C4-2B (cell line): ENCODE results near the gene IFNL4.

Experiments
- ZFX ChIP-seq: fragments of 450-650 bp; IDR thresholded peaks from 2 replicates; pipeline ENCODE4 v1.6.1; 2017
- TF ChIP-seq, protein P1 (sequence below): fragments of 450-650 bp; conservative IDR thresholded peaks from 2 replicates; pipeline ENCODE4 v1.5.1; 2017; ENCODE audit warnings: mild to moderate bottlenecking

DNA sequence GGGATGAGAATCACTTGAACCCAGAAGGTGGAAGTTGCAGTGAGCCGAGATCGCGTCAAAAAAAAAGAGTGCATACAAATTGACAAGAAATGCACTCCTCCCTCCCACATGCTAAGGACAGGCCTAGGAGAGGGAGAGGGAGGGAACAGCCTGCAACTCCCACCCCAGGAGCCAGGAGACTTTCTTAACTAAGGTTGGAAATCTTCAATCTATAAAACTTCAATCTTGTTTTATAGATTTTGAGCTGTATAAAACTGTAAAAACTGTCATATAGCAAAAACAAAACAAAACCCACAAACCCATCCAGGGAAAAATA is 43.2 kb downstream of the IFNL4 start:
- TF ChIP-seq, protein P1, sequence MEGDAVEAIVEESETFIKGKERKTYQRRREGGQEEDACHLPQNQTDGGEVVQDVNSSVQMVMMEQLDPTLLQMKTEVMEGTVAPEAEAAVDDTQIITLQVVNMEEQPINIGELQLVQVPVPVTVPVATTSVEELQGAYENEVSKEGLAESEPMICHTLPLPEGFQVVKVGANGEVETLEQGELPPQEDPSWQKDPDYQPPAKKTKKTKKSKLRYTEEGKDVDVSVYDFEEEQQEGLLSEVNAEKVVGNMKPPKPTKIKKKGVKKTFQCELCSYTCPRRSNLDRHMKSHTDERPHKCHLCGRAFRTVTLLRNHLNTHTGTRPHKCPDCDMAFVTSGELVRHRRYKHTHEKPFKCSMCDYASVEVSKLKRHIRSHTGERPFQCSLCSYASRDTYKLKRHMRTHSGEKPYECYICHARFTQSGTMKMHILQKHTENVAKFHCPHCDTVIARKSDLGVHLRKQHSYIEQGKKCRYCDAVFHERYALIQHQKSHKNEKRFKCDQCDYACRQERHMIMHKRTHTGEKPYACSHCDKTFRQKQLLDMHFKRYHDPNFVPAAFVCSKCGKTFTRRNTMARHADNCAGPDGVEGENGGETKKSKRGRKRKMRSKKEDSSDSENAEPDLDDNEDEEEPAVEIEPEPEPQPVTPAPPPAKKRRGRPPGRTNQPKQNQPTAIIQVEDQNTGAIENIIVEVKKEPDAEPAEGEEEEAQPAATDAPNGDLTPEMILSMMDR: no peak
- TF ChIP-seq ZFX: no peak
